Neural crest cell (in vitro differentiated cells): ENCODE data around the gene SLMAP. TPM values are rescaled to one million over a fixed set of nuclear protein-coding genes. Genes with fewer than 3 reads are reported as not detected.

ENCODE experiments used
- DNase-seq: peaks from one replicate; pipeline ENCODE4 v3.0.0; 2021; ENCODE audit warnings: low read depth, mixed read lengths, low spot score
- H3K27ac Mint-ChIP-seq: one replicate; pipeline ENCODE4 v1.8.0; 2021; ENCODE audit warnings: mild to moderate bottlenecking, mixed read lengths; ENCODE audit not compliant: unreplicated experiment
- H3K27me3 Mint-ChIP-seq: 2 replicates; pipeline ENCODE4 v1.8.0; 2021; ENCODE audit warnings: low read depth, mild to moderate bottlenecking, mixed read lengths
- H3K36me3 Mint-ChIP-seq: 2 replicates; pipeline ENCODE4 v1.8.0; 2021; ENCODE audit warnings: low read depth, mild to moderate bottlenecking, mixed read lengths
- H3K4me1 Mint-ChIP-seq: 2 replicates; pipeline ENCODE4 v1.8.0; 2021; ENCODE audit warnings: mixed read lengths
- H3K4me3 Mint-ChIP-seq: one replicate; pipeline ENCODE4 v1.8.0; 2021; ENCODE audit warnings: mild to moderate bottlenecking, mixed read lengths
- H3K9me3 Mint-ChIP-seq: 2 replicates; pipeline ENCODE4 v1.8.0; 2021; ENCODE audit warnings: mixed read lengths
- total RNA-seq: library from RNA; stranded (reverse); gene quantifications from 2 replicates; pipeline ENCODE4 v1.2.1, GENCODE V29; 2021
- TF ChIP-seq, protein P1 (sequence below): fragments of 200-600 bp; sonication (generic); conservative IDR thresholded peaks from 2 replicates; pipeline ENCODE4 v1.5.0; 2021; ENCODE audit warnings: antibody characterized with exemption, mild to moderate bottlenecking

Gene SLMAP
- total RNA-seq, 1 donor from 2014 or later: 45.7 TPM

DNA sequence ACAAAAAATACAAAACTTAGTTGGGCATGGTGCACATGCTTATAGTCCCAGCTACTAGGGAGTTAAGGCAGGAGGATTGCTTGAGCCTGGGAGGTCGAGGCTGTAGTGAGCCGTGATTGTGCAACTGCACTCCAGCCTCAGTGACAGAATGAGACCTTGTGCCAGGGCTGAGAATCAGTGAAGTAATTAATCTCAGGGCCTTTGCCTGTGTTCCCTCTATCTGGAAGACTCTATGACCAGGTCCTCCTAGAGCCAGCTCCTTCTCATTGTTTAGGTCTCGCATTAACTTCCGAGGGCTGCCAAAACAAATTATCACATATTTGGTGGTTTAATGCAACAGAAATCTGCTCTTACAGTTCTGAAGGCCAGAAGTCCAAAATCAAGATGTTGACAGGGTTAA lies 210.7 kb downstream of the SLMAP start:
- Mint-ChIP-seq H3K4me1 (peaks cover 11% of the 10 kb centered on the region), H3K9me3 (no peaks in the 10 kb centered on the region), H3K27ac (no peak overlapping the region), H3K4me3 (no peak overlapping the region), H3K36me3 (no peaks in the 10 kb centered on the region), H3K27me3 (no peaks in the 10 kb centered on the region)
- DNase-seq: no peak
- TF ChIP-seq, protein P1, sequence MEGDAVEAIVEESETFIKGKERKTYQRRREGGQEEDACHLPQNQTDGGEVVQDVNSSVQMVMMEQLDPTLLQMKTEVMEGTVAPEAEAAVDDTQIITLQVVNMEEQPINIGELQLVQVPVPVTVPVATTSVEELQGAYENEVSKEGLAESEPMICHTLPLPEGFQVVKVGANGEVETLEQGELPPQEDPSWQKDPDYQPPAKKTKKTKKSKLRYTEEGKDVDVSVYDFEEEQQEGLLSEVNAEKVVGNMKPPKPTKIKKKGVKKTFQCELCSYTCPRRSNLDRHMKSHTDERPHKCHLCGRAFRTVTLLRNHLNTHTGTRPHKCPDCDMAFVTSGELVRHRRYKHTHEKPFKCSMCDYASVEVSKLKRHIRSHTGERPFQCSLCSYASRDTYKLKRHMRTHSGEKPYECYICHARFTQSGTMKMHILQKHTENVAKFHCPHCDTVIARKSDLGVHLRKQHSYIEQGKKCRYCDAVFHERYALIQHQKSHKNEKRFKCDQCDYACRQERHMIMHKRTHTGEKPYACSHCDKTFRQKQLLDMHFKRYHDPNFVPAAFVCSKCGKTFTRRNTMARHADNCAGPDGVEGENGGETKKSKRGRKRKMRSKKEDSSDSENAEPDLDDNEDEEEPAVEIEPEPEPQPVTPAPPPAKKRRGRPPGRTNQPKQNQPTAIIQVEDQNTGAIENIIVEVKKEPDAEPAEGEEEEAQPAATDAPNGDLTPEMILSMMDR: no peak

DNA sequence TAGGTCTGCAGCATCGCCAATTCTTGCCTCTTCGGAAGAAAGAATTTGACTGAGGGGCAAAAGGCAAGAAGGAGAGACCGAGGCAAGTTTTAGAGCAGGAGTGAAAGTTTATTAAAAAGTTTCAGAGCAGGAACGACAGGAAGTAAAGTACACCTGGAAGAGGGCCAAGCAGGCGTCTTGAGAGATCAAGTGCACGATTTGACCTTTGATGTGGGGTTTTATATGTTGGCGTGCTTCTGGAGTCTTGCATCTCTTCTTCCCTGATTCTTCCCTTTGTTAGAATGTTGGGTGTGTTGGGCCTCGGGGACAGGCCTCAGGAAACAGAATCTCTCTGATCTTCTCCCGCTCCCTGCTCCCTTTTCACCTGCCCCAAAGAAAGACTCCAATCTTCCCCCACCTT lies 211.5 kb downstream of the SLMAP start:
- Mint-ChIP-seq H3K4me3 (no peak overlapping the region), H3K27ac (no peak overlapping the region)

DNA sequence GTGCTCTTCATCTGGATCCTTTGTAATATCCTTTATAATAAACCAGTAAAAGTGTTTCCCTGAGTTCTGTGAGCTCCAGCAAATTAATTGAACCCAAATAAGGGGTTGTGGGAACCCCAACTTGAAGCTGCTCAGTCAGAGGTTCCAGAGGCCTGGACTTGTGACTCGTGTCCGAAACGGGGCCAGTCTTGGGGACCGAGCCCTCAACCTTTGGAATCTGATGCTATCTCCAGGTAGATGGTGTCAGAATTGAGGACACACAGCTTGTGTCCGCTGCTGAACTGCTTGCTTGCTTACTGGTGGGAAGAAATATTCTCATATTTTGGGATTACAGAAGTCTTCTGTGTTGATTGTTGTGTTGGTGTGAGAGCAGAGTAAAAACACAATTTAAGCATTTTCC lies 212.4 kb downstream of the SLMAP start:
- Mint-ChIP-seq H3K27ac (no peak overlapping the region), H3K4me1 (peaks cover 15% of the 10 kb centered on the region), H3K27me3 (no peaks in the 10 kb centered on the region), H3K36me3 (no peaks in the 10 kb centered on the region), H3K9me3 (no peaks in the 10 kb centered on the region), H3K4me3 (no peak overlapping the region)
- DNase-seq: no peak
- TF ChIP-seq, protein P1: no peak

More for the DNA sequence above, 211.5 kb downstream of the SLMAP start:
- Mint-ChIP-seq H3K27me3 (no peaks in the 10 kb centered on the region), H3K4me1 (peaks cover 15% of the 10 kb centered on the region), H3K9me3 (no peaks in the 10 kb centered on the region), H3K36me3 (no peaks in the 10 kb centered on the region)
- TF ChIP-seq, protein P1: no peak
- no peak for DNase-seq

DNA sequence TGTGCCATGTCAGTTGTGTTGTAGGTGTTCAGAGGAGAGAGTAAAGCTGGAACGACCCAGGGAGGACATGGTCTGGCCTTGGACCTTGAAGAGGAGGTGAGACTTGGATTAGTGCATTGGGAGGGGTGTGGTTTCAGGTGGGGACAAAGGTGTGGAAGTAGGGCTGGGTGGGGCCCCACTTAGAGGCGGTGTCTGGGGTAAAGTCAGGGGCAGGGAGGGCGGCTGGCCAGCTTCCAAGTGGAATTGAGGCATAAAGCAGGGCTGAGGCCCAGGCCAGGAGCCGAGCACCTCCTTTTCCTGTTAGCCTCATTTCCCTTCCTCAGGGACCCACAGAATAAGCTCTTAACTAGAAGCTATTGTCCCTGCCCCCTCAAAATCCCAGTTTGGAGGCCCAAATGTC lies 215.9 kb downstream of the SLMAP start:
- Mint-ChIP-seq H3K9me3 (no peaks in the 10 kb centered on the region), H3K4me1 (peaks cover 21% of the 10 kb centered on the region), H3K27ac (peak overlapping the region; percentile 89), H3K27me3 (no peaks in the 10 kb centered on the region), H3K36me3 (no peaks in the 10 kb centered on the region), H3K4me3 (no peak overlapping the region)
- no peak for DNase-seq
- TF ChIP-seq, protein P1: no peak

DNA sequence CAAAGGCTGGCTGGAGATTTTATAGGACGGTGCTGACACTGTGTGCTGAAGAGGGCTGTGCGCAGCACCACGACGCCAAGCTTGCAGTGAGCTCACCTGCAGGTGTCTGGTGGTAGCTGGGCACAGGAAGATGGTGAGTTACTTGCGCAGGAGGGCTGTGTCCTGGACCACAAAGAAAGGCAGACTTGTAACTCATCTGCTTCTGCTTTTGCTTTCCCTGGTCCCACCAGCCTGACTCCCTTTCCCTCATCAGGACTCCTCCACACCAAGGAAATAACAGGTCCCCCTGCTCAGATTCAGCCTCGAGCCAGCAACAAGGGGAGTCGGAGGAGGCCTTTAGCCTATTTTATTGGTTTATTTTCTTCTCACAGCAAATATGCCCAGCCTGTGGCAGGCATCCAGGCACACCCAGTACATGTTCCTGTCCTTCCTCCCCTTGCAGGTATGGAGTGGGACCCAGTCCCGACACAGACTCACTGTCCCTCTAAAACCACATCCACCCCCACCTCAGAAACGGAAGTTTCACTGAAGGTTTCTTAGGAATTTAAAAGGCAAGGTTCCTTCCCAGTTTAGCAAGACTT lies 216.5 kb downstream of the SLMAP start:
- DNase-seq: no peak
- H3K36me3 Mint-ChIP-seq: no peaks in the 10 kb centered on the region

More for the DNA sequence above, 216.5 kb downstream of the SLMAP start:
- TF ChIP-seq, protein P1: no peak
- Mint-ChIP-seq H3K4me1 (peaks cover 21% of the 10 kb centered on the region), H3K27me3 (no peaks in the 10 kb centered on the region), H3K9me3 (no peaks in the 10 kb centered on the region), H3K4me3 (no peak overlapping the region), H3K27ac (no peak overlapping the region)
